GM12878 (cell line): ENCODE data around the gene OMP. TPM values are rescaled to one million over a fixed set of nuclear protein-coding genes. Genes with fewer than 3 reads are reported as not detected.

Experiments
- ATAC-seq: fragments of 200-7000 bp; cut with Tn5 transposase; 3 replicates; pipeline ENCODE4 v1.9.1; 2020; ENCODE audit warnings: mild to moderate bottlenecking, moderate library complexity
- BruUV-seq: library from RNA; stranded (reverse); fragments of 400-500 nt; replicated peaks from 2 replicates; lab custom pipeline; 2021; lab: Mats Ljungman, UMichigan
- CTCF ChIA-PET: fragments of 300-600 bp; sonication (Branson Sonifier 250); formaldehyde crosslinking; extraction: SDS; loops from one replicate; lab custom pipeline; 2021; ENCODE audit warnings: inconsistent platforms; lab: Yijun Ruan, JAX
- POLR2A ChIA-PET: fragments of 350-600 bp; formaldehyde crosslinking; extraction: SDS; loops from one replicate; lab custom pipeline; 2021; ENCODE audit warnings: inconsistent platforms; lab: Charles Lee
- RAD21 ChIA-PET: fragments of 300-600 bp; sonication (Branson Sonifier 250); formaldehyde crosslinking; loops from one replicate; lab custom pipeline; 2023; ENCODE audit warnings: antibody characterized with exemption; ENCODE audit not compliant: unreplicated experiment; lab: Charles Lee
- SMC1A ChIA-PET: fragments of 300-600 bp; sonication (Branson Sonifier 250); formaldehyde crosslinking; loops from one replicate; lab custom pipeline; 2023; ENCODE audit not compliant: unreplicated experiment, uncharacterized antibody; lab: Charles Lee
- DNase-seq: peaks from one replicate; pipeline ENCODE4 v3.0.0-alpha.2; 2011; ENCODE audit warnings: low read depth, low spot score
- FAIRE-seq: peaks from 3 replicates; lab custom pipeline; 2011; peaks lifted over from hg19 to GRCh38; lab: Jason Lieb, UNC
- H2AFZ ChIP-seq: 2 replicates; pipeline ENCODE4 v1.6.0; 2011; ENCODE audit warnings: low read depth, low read length, control low read depth; ENCODE audit not compliant: control insufficient read depth
- H3K27ac ChIP-seq: 2 replicates; pipeline ENCODE4 v1.5.1; 2011; ENCODE audit warnings: control low read depth; ENCODE audit not compliant: control insufficient read depth, insufficient read depth
- H3K27me3 ChIP-seq, 2 experiments: replicated peaks in 1 of 2; 2 replicates each; pipeline versions ENCODE4 v1.6.0 to v1.6.1; 2011; ENCODE audit warnings: low read length in 1 of 2; ENCODE audit not compliant: control insufficient read depth in 2 of 2, insufficient read depth in 2 of 2
- H3K36me3 ChIP-seq, 2 experiments: 2 replicates each; pipeline ENCODE4 v1.5.1; 2011; ENCODE audit warnings: low read length in 1 of 2; ENCODE audit not compliant: control insufficient read depth in 2 of 2, insufficient read depth in 2 of 2
- H3K4me1 ChIP-seq: 2 replicates; pipeline ENCODE4 v1.6.1; 2011; ENCODE audit warnings: mild to moderate bottlenecking, low read length, moderate library complexity, mixed read lengths; ENCODE audit not compliant: control insufficient read depth, insufficient read depth
- H3K4me2 ChIP-seq: 2 replicates; pipeline ENCODE4 v1.6.0; 2011; ENCODE audit warnings: control low read depth; ENCODE audit not compliant: control insufficient read depth, insufficient read depth
- H3K4me3 ChIP-seq: fragments of 200-600 bp; sonication (generic); 2 replicates; pipeline ENCODE4 v1.5.1; 2016
- H3K79me2 ChIP-seq: 2 replicates; pipeline ENCODE4 v1.6.0; 2011; ENCODE audit warnings: low read length; ENCODE audit not compliant: control insufficient read depth, insufficient read depth
- H3K9ac ChIP-seq: 2 replicates; pipeline ENCODE4 v1.8.0; 2011; ENCODE audit warnings: low read length, control low read depth, mixed read lengths; ENCODE audit not compliant: control insufficient read depth, insufficient read depth
- H3K9me3 ChIP-seq: replicated peaks from 3 replicates; pipeline ENCODE4 v1.5.1; 2011; ENCODE audit warnings: mild to moderate bottlenecking, low read length; ENCODE audit not compliant: control insufficient read depth, insufficient read depth
- H4K20me1 ChIP-seq: 2 replicates; pipeline ENCODE4 v1.6.0; 2011; ENCODE audit not compliant: control insufficient read depth, insufficient read depth
- CBX3 ChIP-seq: fragments of 200-600 bp; sonication (generic); IDR thresholded peaks from 2 replicates; pipeline ENCODE4 v1.6.1; 2016; ENCODE audit warnings: low read depth, borderline replicate concordance
- HDAC6 ChIP-seq: fragments of 200-600 bp; sonication (generic); IDR thresholded peaks from one replicate; pipeline ENCODE4 v1.8.0; 2017; ENCODE audit warnings: antibody characterized with exemption; ENCODE audit not compliant: unreplicated experiment
- MYB ChIP-seq: fragments of 150-350 bp; IDR thresholded peaks from 2 replicates; pipeline ENCODE4 v1.6.1; 2014; ENCODE audit warnings: mild to moderate bottlenecking, low read depth, low read length, borderline replicate concordance
- ZNF274 ChIP-seq: IDR thresholded peaks from one replicate; pipeline ENCODE4 v1.8.0; 2011; ENCODE audit not compliant: insufficient read length, insufficient read depth
- WGBS: methylation state at CpG from one replicate; pipeline ENCODE4 v1.1.6; 2016; ENCODE audit warnings: low lambda C conversion rate; ENCODE audit not compliant: insufficient replicate concordance, insufficient coverage; ENCODE audit errors: missing lambda C conversion rate; 5-methylcytosine and 5-hydroxymethylcytosine counted together
- in situ Hi-C: fragments of 300-500 bp; cut with MboI; formaldehyde crosslinking; loops from 9 replicates; pipeline ENCODE4 v1.14.3; 2018; ENCODE audit warnings: mixed read lengths
- intact Hi-C: fragments of 100-400 bp; cut with micrococcal nuclease; formaldehyde crosslinking; loops from one replicate; pipeline ENCODE4 v1.14.2; 2022; ENCODE audit not compliant: unreplicated experiment
- polyA plus RNA-seq, 11 experiments: library from polyadenylated mRNA; depleted of rRNA in 4 of 11; unstranded in 6 of 11; stranded (reverse) in 5 of 11; fragments of >200 nt; fragmentation: Nextera tagmentation in 4 of 11; fragmentation: Illumina TruSeq in 1 of 11; extraction: Ambion mirVana in 4 of 11; extraction: Trizol in 1 of 11; gene quantifications; 1 replicate in 1 of 11; 2 replicates in 10 of 11; pipeline versions ENCODE4 v1.2.1 to v1.2.3, GENCODE V29; 2011 to 2016; ENCODE audit warnings: inconsistent platforms in 2 of 11, missing spikeins in 2 of 11, low read depth in 1 of 11
- total RNA-seq, 4 experiments: library from RNA; depleted of rRNA in 3 of 4; stranded (reverse); fragments of >200 nt in 3 of 4; fragmentation: Illumina TruSeq in 1 of 4; extraction: Trizol in 1 of 4; gene quantifications; 2 replicates each; pipeline versions ENCODE4 v1.2.1 to v1.2.3, GENCODE V29; 2013 to 2021
- TF ChIP-seq, protein P1 (sequence below): IDR thresholded peaks from 2 replicates; pipeline ENCODE4 v1.6.1; 2012; ENCODE audit warnings: low read depth, low read length, improper control_type of control experiment
- TF ChIP-seq, protein P2 (sequence below): IDR thresholded peaks from 2 replicates; pipeline ENCODE4 v1.6.1; 2011; ENCODE audit warnings: low read depth, mild to moderate bottlenecking, low read length, moderate library complexity, borderline replicate concordance; ENCODE audit errors: extremely low read depth
- TF ChIP-seq, protein P3 (sequence below): fragments of 450-650 bp; formaldehyde crosslinking; IDR thresholded peaks from 2 replicates; pipeline ENCODE4 v1.4.0; 2022; ENCODE audit warnings: mild to moderate bottlenecking, moderate library complexity

OMP gene
- total and polyA plus RNA-seq, 10 of the 15 experiments (the other 5 are each of a cell fraction or from before 2014, with no cell fraction given): not detected

DNA sequence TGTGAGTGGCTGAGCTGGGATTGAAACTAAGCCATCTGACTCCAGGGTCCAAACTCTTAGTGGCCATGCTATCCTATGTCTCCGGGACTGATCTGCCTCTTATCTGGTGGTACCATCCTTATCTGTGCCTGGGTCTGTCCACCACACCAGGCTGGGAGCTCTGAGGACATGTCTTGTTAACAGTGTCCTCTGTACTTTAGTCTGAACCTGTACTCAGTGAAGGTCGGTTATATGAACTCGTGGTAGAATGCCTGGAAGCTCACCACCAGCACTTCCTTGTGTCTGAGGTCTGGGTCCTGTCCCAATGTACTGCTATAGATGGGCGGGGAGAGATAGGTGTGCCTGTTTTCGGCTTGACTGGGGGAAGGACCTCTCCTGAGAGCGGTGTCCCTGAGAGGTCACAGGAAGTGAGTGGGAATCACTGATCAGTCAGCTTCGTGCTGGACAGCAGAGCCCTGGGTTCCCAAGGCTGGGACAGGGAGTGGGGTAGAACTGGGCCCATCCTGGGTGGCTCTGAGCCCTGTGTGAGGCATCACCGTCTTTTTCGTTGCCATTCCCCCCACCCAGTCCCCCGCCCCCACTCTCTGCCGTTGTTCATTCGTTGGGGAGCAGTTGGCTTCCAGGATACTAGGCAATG, 34.3 kb downstream of the OMP start:
- H4K20me1 ChIP-seq: no peaks in the 10 kb centered on the region
- no peak for ATAC-seq
- WGBS: 21% methylated on average over 12 of the region's 12 CpGs
- no peaks in the 10 kb centered on the region for H3K36me3 ChIP-seq
- CTCF ChIA-PET: interaction anchor here (0.8 kb wide), 1 partner anchor 10 kb away, joined by 3 read pairs; no protein-coding TSS in a partner anchor
- SMC1A ChIA-PET: no interaction called here
- RAD21 ChIA-PET: no interaction called here
- FAIRE-seq: no peak
- TF ChIP-seq MYB (no peak), HDAC6 (no peak), ZNF274 (no peak), CBX3 (no peak)
- TF ChIP-seq, protein P1, sequence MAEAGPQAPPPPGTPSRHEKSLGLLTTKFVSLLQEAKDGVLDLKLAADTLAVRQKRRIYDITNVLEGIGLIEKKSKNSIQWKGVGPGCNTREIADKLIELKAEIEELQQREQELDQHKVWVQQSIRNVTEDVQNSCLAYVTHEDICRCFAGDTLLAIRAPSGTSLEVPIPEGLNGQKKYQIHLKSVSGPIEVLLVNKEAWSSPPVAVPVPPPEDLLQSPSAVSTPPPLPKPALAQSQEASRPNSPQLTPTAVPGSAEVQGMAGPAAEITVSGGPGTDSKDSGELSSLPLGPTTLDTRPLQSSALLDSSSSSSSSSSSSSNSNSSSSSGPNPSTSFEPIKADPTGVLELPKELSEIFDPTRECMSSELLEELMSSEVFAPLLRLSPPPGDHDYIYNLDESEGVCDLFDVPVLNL: no peak
- TF ChIP-seq, protein P2, sequence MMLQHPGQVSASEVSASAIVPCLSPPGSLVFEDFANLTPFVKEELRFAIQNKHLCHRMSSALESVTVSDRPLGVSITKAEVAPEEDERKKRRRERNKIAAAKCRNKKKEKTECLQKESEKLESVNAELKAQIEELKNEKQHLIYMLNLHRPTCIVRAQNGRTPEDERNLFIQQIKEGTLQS: no peak
- TF ChIP-seq, protein P3, sequence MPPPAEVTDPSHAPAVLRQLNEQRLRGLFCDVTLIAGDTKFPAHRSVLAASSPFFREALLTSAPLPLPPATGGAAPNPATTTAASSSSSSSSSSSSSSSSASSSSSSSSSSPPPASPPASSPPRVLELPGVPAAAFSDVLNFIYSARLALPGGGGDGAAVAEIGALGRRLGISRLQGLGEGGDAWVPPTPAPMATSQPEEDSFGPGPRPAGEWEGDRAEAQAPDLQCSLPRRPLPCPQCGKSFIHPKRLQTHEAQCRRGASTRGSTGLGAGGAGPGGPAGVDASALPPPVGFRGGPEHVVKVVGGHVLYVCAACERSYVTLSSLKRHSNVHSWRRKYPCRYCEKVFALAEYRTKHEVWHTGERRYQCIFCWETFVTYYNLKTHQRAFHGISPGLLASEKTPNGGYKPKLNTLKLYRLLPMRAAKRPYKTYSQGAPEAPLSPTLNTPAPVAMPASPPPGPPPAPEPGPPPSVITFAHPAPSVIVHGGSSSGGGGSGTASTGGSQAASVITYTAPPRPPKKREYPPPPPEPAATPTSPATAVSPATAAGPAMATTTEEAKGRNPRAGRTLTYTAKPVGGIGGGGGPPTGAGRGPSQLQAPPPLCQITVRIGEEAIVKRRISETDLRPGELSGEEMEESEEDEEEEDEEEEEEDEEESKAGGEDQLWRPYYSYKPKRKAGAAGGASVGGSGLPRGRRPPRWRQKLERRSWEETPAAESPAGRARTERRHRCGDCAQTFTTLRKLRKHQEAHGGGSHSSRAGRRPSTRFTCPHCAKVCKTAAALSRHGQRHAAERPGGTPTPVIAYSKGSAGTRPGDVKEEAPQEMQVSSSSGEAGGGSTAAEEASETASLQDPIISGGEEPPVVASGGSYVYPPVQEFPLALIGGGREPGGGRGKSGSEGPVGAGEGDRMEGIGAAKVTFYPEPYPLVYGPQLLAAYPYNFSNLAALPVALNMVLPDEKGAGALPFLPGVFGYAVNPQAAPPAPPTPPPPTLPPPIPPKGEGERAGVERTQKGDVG (CRISPR knock-in tag): no peak
- no peaks in the 10 kb centered on the region; a peak in 2 of 4 replicates for H3K27me3 ChIP-seq
- intact Hi-C loops: no loop called here
- H3K27ac ChIP-seq: no peak overlapping the region
- H3K79me2 ChIP-seq: no peaks in the 10 kb centered on the region
- no peak for DNase-seq
- H3K4me1 ChIP-seq: no peaks in the 10 kb centered on the region
- H3K4me3 ChIP-seq: no peak overlapping the region
- POLR2A ChIA-PET: interaction anchor here (0.6 kb wide), 1 partner anchor 685 kb away, joined by 3 read pairs; no protein-coding TSS in a partner anchor
- no peaks in the 10 kb centered on the region for H3K9me3 ChIP-seq
- no peak overlapping the region for H3K4me2 ChIP-seq
- H2AFZ ChIP-seq: no peak overlapping the region
- no peak overlapping the region for H3K9ac ChIP-seq
- in situ Hi-C loops: no loop called here
- BruUV-seq: no TSS peak
